Measurements from ENCODE around the gene COL4A2.

DNA sequence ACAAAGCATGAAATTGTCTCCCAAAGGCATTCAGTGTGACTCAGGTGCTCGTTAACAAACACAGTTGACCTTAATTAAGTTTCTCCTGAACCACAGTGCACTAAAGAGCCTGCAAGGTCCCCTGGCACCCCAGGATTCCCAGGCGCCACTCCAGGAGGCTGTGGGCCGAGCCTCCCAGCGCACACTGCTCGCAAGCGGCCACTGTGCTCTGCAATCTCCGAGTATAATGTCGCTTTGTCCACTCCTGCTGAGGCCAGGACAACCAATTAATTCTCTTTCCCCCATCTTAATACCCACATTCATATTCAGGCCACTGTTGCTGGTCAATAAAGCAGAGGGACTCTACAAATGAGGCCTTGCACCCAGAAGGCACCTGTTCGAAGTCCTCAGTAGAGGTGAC is 245.7 kb downstream of the COL4A2 start:
- TF ChIP-seq, protein P1, sequence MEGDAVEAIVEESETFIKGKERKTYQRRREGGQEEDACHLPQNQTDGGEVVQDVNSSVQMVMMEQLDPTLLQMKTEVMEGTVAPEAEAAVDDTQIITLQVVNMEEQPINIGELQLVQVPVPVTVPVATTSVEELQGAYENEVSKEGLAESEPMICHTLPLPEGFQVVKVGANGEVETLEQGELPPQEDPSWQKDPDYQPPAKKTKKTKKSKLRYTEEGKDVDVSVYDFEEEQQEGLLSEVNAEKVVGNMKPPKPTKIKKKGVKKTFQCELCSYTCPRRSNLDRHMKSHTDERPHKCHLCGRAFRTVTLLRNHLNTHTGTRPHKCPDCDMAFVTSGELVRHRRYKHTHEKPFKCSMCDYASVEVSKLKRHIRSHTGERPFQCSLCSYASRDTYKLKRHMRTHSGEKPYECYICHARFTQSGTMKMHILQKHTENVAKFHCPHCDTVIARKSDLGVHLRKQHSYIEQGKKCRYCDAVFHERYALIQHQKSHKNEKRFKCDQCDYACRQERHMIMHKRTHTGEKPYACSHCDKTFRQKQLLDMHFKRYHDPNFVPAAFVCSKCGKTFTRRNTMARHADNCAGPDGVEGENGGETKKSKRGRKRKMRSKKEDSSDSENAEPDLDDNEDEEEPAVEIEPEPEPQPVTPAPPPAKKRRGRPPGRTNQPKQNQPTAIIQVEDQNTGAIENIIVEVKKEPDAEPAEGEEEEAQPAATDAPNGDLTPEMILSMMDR (IDR thresholded peaks at IDR 0.05; ENCODE audit: insufficient read depth, low read depth, low read length), result no peak
- TF ChIP-seq EZH2 (IDR thresholded peaks at IDR 0.05; ENCODE audit: insufficient read depth, low read length), result no peak

Data from astrocyte (in vitro differentiated cells and primary cell).